Retinal pigment epithelial cell (primary cell): ENCODE results near the gene ALX1.

Experiments used
- DNase-seq: peaks from one replicate; pipeline ENCODE4 v3.0.0-alpha.2; 2010; ENCODE audit warnings: low read depth
- H3K4me3 ChIP-seq: 2 replicates; pipeline ENCODE4 v1.5.1; 2011; ENCODE audit warnings: mild to moderate bottlenecking, low read length, control low read depth, moderate library complexity
- CTCF ChIP-seq: conservative IDR thresholded peaks from 2 replicates; pipeline ENCODE4 v1.5.1; 2011; ENCODE audit warnings: low read depth, low read length, control low read depth, inconsistent platforms

ALX1 gene

GRCh38 chr12:85280165-85280983 is at the start of gene ALX1:
ALX1 (plus strand) TSS chr12:85280220; CDS start chr12:85280262, 42 bp downstream.
- H3K4me3 ChIP-seq: peak within 1 kb of the TSS; percentile 62
- no peak for TF ChIP-seq CTCF
- DNase-seq: no peak

- TF ChIP-seq CTCF: no peak
- DNase-seq: no peak
- no peak overlapping the region for H3K4me3 ChIP-seq
Measured at GRCh38 chr12:85237327-85237726, 42.7 kb upstream of the ALX1 start.

GRCh38 chr12:85244561-85244960 is 35.5 kb upstream of the ALX1 start:
- DNase-seq: no peak
- H3K4me3 ChIP-seq: no peak overlapping the region
- TF ChIP-seq CTCF: no peak

- H3K4me3 ChIP-seq: no peak overlapping the region
- DNase-seq: no peak
- no peak for TF ChIP-seq CTCF
Measured at GRCh38 chr12:85253853-85254252, 26.2 kb upstream of the ALX1 start.

GRCh38 chr12:85257671-85258070 is 22.3 kb upstream of the ALX1 start:
- H3K4me3 ChIP-seq: no peak overlapping the region
- DNase-seq: no peak
- no peak for TF ChIP-seq CTCF

- no peak for TF ChIP-seq CTCF
- H3K4me3 ChIP-seq: no peak overlapping the region
- DNase-seq: no peak
Measured at GRCh38 chr12:85260447-85260846, 19.6 kb upstream of the ALX1 start.

- no peak overlapping the region for H3K4me3 ChIP-seq
- no peak for DNase-seq
- no peak for TF ChIP-seq CTCF
Measured at GRCh38 chr12:85260896-85261295, 19.1 kb upstream of the ALX1 start.
